OCI-LY7 (cell line): ENCODE results near the gene LSM4. TPM values are rescaled to one million over a fixed set of nuclear protein-coding genes. Genes with fewer than 3 reads are reported as not detected.
A peak's percentile ranks its signal among the peaks of the same experiment; 100 is the strongest.

ENCODE experiments used
- BruUV-seq: library from RNA; stranded (reverse); fragments of 400-500 nt; replicated peaks from 2 replicates; lab custom pipeline; 2021; lab: Mats Ljungman, UMichigan
- CTCF ChIA-PET: fragments of 300-600 bp; sonication (Branson Sonifier 250); formaldehyde crosslinking; loops from one replicate; lab custom pipeline; 2022; ENCODE audit warnings: antibody characterized with exemption; ENCODE audit not compliant: unreplicated experiment; lab: Charles Lee
- POLR2A ChIA-PET: fragments of 300-600 bp; sonication (Branson Sonifier 250); formaldehyde crosslinking; loops from one replicate; lab custom pipeline; 2022; ENCODE audit warnings: antibody characterized with exemption; lab: Charles Lee
- DNase-seq: peaks from one replicate; pipeline ENCODE4 v3.0.0-alpha.2; 2015; ENCODE audit warnings: low spot score
- H2AFZ ChIP-seq: fragments of 200-600 bp; sonication (generic), shearing (Covaris generic); 2 replicates; pipeline ENCODE4 v1.6.1; 2014; ENCODE audit warnings: mild to moderate bottlenecking, antibody characterized with exemption, low read length, moderate library complexity
- H3K27ac ChIP-seq: fragments of 200-600 bp; sonication (generic); 2 replicates; pipeline ENCODE4 v1.5.1; 2014; ENCODE audit warnings: mixed run types, low read depth, mild to moderate bottlenecking, moderate library complexity, low read length, inconsistent platforms; ENCODE audit not compliant: poor library complexity, severe bottlenecking
- H3K36me3 ChIP-seq: fragments of 200-600 bp; sonication (generic); 2 replicates; pipeline ENCODE4 v1.6.1; 2014; ENCODE audit warnings: mild to moderate bottlenecking, antibody characterized with exemption, low read length, moderate library complexity, mixed read lengths; ENCODE audit not compliant: insufficient read depth
- H3K4me1 ChIP-seq: fragments of 200-600 bp; sonication (generic); 2 replicates; pipeline ENCODE4 v1.5.1; 2014; ENCODE audit warnings: mild to moderate bottlenecking, low read length; ENCODE audit not compliant: insufficient read depth, poor library complexity, severe bottlenecking
- H3K4me2 ChIP-seq: fragments of 200-600 bp; sonication (generic); 2 replicates; pipeline ENCODE4 v1.6.1; 2014; ENCODE audit warnings: mild to moderate bottlenecking, low read length
- H3K4me3 ChIP-seq: fragments of 200-600 bp; sonication (generic); 2 replicates; pipeline ENCODE4 v1.5.1; 2014; ENCODE audit warnings: mild to moderate bottlenecking, low read depth, low read length; ENCODE audit not compliant: poor library complexity, severe bottlenecking
- H3K79me2 ChIP-seq: fragments of 200-600 bp; sonication (generic); 2 replicates; pipeline ENCODE4 v1.6.1; 2016; ENCODE audit warnings: low read depth, mild to moderate bottlenecking, low read length, moderate library complexity, mixed read lengths; ENCODE audit not compliant: insufficient read depth
- H3K9me2 ChIP-seq: fragments of 200-600 bp; sonication (generic); 2 replicates; pipeline ENCODE4 v1.6.1; 2016; ENCODE audit warnings: mild to moderate bottlenecking, low read length, mixed read lengths; ENCODE audit not compliant: insufficient read depth
- H3K9me3 ChIP-seq: fragments of 200-600 bp; sonication (generic); 2 replicates; pipeline ENCODE4 v1.6.1; 2014; ENCODE audit warnings: mild to moderate bottlenecking, mixed run types, low read length, mixed read lengths
- H4K20me1 ChIP-seq: fragments of 200-600 bp; sonication (generic); 2 replicates; pipeline ENCODE4 v1.6.1; 2014; ENCODE audit warnings: mild to moderate bottlenecking, antibody characterized with exemption, low read length, moderate library complexity, mixed read lengths; ENCODE audit not compliant: insufficient read depth
- CTCF ChIP-seq: fragments of 200-600 bp; sonication (generic); conservative IDR thresholded peaks from 2 replicates; pipeline ENCODE4 v1.5.1; 2014; ENCODE audit warnings: mild to moderate bottlenecking, antibody characterized with exemption, low read length, moderate library complexity, mixed read lengths
- EZH2phosphoT487 ChIP-seq: fragments of 200-600 bp; sonication (generic); IDR thresholded peaks from 2 replicates; pipeline ENCODE4 v1.6.1; 2018; ENCODE audit warnings: low read depth, borderline replicate concordance, mild to moderate bottlenecking, mixed run types, antibody characterized with exemption, low read length, moderate library complexity, mixed read lengths
- intact Hi-C: fragments of 100-400 bp; cut with micrococcal nuclease; formaldehyde crosslinking; loops from one replicate; pipeline ENCODE4 v1.10.0; 2022; ENCODE audit not compliant: unreplicated experiment
- total RNA-seq, 2 experiments: library from RNA; depleted of rRNA in 1 of 2; stranded (reverse); fragments of >200 nt in 1 of 2; shearing (Covaris generic) in 1 of 2; gene quantifications; 2 replicates each; pipeline ENCODE4 v1.2.3, GENCODE V29; 2014 to 2022

LSM4 gene
- total RNA-seq, 2 experiments from 2014 or later = 232 to 451 TPM

DNA sequence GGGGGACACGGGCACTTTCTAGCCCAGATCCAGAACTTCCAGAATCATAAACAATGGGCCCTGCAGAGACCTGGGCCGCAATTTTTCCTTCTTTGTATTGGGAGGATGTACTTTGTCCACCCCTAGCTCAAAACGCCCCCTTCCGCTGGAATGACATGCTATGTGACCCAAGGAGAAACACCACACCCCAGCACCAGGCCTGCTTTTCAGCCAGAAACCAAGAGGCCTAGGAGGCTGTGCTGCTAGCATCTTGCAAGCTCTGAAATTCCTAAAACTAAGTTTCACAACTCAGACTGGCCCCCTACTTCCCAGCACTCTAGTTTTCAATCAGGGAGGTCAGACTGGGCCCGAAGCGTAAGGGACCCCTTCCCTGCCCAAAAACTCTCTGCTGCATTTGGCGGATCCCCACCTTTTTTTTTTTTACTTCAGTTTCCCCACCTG lies 538 bp downstream of the LSM4 start:
- POLR2A ChIA-PET = interaction anchor here (0.6 to 4.0 kb wide), 8 partner anchors 18 to 157 kb away, joined by 3 to 44 read pairs (median 3); partner anchors contain the start of genes JUND and SSBP4

GRCh38 chr19:18321734-18322102 lies 1.2 kb downstream of the LSM4 start:
- DNase-seq = peak; percentile 40
- H3K4me3 ChIP-seq = peak overlapping the region; percentile 89
- no peaks in the 10 kb centered on the region for H3K9me2 ChIP-seq
- no peaks in the 10 kb centered on the region for H3K9me3 ChIP-seq
- intact Hi-C loops = loop anchor here (2.0 kb wide), 1 partner anchor 117 kb away; the partner anchor contains the start of gene RAB3A
- H3K27ac ChIP-seq = peak overlapping the region; percentile 83
- H3K4me1 ChIP-seq = peaks cover 48% of the 10 kb centered on the region
- TF ChIP-seq CTCF (no peak), EZH2phosphoT487 (no peak)
- peak overlapping the region; percentile 97 for H3K4me2 ChIP-seq
- no peaks in the 10 kb centered on the region; the same call in 1 of the 2 replicates for H4K20me1 ChIP-seq
- peaks cover 47% of the 10 kb centered on the region for H3K79me2 ChIP-seq
- no peak overlapping the region for H2AFZ ChIP-seq
- CTCF ChIA-PET = interaction anchor here (0.6 to 2.2 kb wide), 6 partner anchors 15 to 97 kb away, joined by 3 to 16 read pairs (median 4); partner anchors contain the start of gene JUND
- POLR2A ChIA-PET = interaction anchor here (0.6 to 4.0 kb wide), 8 partner anchors 17 to 126 kb away, joined by 3 to 44 read pairs (median 4); partner anchors contain the start of genes JUND and SSBP4
- H3K36me3 ChIP-seq = peaks cover 38% of the 10 kb centered on the region
- BruUV-seq = no TSS peak

More for the DNA sequence above, 538 bp downstream of the LSM4 start:
- H4K20me1 ChIP-seq = no peaks in the 10 kb centered on the region; the same call in 1 of the 2 replicates
- H3K79me2 ChIP-seq = peaks cover 47% of the 10 kb centered on the region
- peak; percentile 77 for DNase-seq
- H3K4me3 ChIP-seq = peak overlapping the region; percentile 89
- CTCF ChIA-PET = interaction anchor here (0.6 to 2.2 kb wide), 6 partner anchors 16 to 96 kb away, joined by 3 to 16 read pairs (median 4); partner anchors contain the start of gene JUND
- H3K4me1 ChIP-seq = peaks cover 46% of the 10 kb centered on the region
- intact Hi-C loops = loop anchor here (2.0 kb wide), 1 partner anchor 118 kb away; the partner anchor contains the start of gene RAB3A
- H2AFZ ChIP-seq = no peak overlapping the region
- no peaks in the 10 kb centered on the region for H3K9me2 ChIP-seq
- H3K36me3 ChIP-seq = peaks cover 38% of the 10 kb centered on the region
- peak overlapping the region; percentile 83 for H3K27ac ChIP-seq
- TSS peak; percentile 79 for BruUV-seq
- H3K4me2 ChIP-seq = peak overlapping the region; percentile 97
- H3K9me3 ChIP-seq = no peaks in the 10 kb centered on the region
- TF ChIP-seq EZH2phosphoT487 (no peak), CTCF (peak; percentile 77)
